Measurements from ENCODE around the gene IRAK4. TPM values are rescaled to one million over a fixed set of nuclear protein-coding genes. Genes with fewer than 3 reads are reported as not detected.

The IRAK4 gene
- total RNA-seq, 1 donor from 2014 or later = 18.4 TPM

- Histone ChIP-seq H3K27me3 (no peaks in the 10 kb centered on the region), H3K4me1 (peaks cover 28% of the 10 kb centered on the region), H3K9me3 (no peaks in the 10 kb centered on the region), H3K4me3 (peak overlapping the region; percentile 81), H3K27ac (peak overlapping the region; percentile 91), H3K36me3 (no peaks in the 10 kb centered on the region)
- TF ChIP-seq CTCF (IDR thresholded peaks at IDR 0.05) = no peak
- intact Hi-C loops (cut with DNase I) = no loop called here
- ATAC-seq (peak; percentile 37), DNase-seq (peak; percentile 66)
Measured at GRCh38 chr12:43758247-43758727, 464 bp upstream of the IRAK4 start.

- no peak for DNase-seq
- Histone ChIP-seq H3K4me1 (peaks cover 28% of the 10 kb centered on the region), H3K9me3 (no peaks in the 10 kb centered on the region), H3K27ac (no peak overlapping the region), H3K36me3 (no peaks in the 10 kb centered on the region), H3K4me3 (peak overlapping the region; percentile 81), H3K27me3 (no peaks in the 10 kb centered on the region)
- intact Hi-C loops (cut with DNase I) = no loop called here
- ATAC-seq = no peak
- no peak for TF ChIP-seq CTCF (IDR thresholded peaks at IDR 0.05)
Measured at GRCh38 chr12:43760396-43760795, 1.6 kb downstream of the IRAK4 start.

DNA sequence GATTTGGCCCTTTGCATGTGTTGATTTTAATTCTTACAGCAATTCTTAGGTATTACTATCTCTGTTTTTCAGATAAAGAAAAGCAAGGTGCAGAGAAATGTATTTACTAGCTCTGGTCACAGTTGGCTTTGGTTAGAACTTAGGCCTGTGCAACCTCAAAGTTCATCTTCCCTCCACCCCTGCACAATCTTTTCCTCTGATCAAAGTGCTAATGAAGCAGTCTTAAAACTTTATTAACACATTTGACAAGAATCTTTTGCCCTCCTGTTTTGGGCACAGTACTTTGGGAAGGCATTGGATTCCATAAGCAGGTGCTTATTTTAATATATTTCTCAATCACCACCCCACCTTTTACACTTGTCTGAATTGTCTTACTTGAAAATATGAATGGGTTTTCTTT lies 2.7 kb downstream of the IRAK4 start:
- Histone ChIP-seq H3K27me3 (no peaks in the 10 kb centered on the region), H3K4me1 (peaks cover 28% of the 10 kb centered on the region), H3K36me3 (no peaks in the 10 kb centered on the region), H3K9me3 (no peaks in the 10 kb centered on the region), H3K4me3 (no peak overlapping the region), H3K27ac (no peak overlapping the region)
- DNase-seq (no peak), ATAC-seq (no peak)
- intact Hi-C loops (cut with DNase I) = no loop called here
- TF ChIP-seq CTCF (IDR thresholded peaks at IDR 0.05) = no peak

GRCh38 chr12:43762596-43762995 lies 3.8 kb downstream of the IRAK4 start:
- no peaks in the 10 kb centered on the region for H3K9me3 ChIP-seq
- H3K4me1 ChIP-seq = peaks cover 23% of the 10 kb centered on the region
- H3K27me3 ChIP-seq = no peaks in the 10 kb centered on the region
- no peak overlapping the region for H3K4me3 ChIP-seq
- DNase-seq (no peak), ATAC-seq (no peak)
- no peak for TF ChIP-seq CTCF (IDR thresholded peaks at IDR 0.05)
- no peaks in the 10 kb centered on the region for H3K36me3 ChIP-seq
- intact Hi-C loops (cut with DNase I) = no loop called here
- H3K27ac ChIP-seq = no peak overlapping the region

DNA sequence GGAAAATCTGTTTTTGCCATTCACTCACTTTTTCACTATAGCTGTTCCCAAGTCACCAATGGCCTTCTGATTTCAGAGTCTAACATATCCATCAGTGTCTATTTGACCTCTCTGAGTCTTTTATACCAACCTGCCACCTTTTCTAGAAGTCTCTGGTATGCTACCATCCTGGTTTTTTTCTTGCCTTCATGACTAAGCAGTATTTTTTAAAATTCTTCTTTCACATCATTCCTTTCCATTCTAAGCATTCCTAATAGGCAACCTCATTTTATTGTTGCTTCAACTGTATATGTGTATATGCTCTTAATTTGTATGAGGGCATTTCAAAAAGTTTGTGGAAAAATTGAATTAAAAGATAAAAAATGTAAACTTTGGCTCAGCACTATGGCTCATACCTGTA lies 5.0 kb downstream of the IRAK4 start:
- ATAC-seq (no peak), DNase-seq (no peak)
- Histone ChIP-seq H3K4me1 (peaks cover 18% of the 10 kb centered on the region), H3K27me3 (no peaks in the 10 kb centered on the region), H3K4me3 (no peak overlapping the region), H3K9me3 (no peaks in the 10 kb centered on the region), H3K36me3 (peaks cover 8% of the 10 kb centered on the region), H3K27ac (no peak overlapping the region)
- no peak for TF ChIP-seq CTCF (IDR thresholded peaks at IDR 0.05)
- intact Hi-C loops (cut with DNase I) = no loop called here

DNA sequence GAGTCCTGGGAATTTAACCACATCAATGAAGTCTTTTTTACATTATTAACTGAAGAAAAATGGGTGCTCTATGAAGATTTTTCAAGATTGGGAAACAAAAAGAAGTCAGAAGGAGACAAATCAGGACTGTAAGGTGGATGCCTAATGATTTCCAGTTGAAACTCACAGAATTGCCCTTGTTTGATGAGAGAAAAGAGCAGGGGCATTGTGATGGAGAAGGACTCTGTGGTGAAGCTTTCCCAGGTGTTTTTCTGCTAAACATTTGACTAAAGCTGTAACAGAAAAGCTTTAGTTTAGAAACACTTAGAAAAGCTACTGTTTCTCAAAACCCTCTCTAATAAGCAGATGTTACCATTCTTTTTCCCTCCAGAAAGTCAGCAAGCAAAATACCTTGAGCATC lies 5.8 kb downstream of the IRAK4 start:
- Histone ChIP-seq H3K27ac (no peak overlapping the region), H3K27me3 (no peaks in the 10 kb centered on the region), H3K36me3 (peaks cover 15% of the 10 kb centered on the region), H3K4me3 (no peak overlapping the region), H3K4me1 (peaks cover 18% of the 10 kb centered on the region), H3K9me3 (no peaks in the 10 kb centered on the region)
- no peak for TF ChIP-seq CTCF (IDR thresholded peaks at IDR 0.05)
- intact Hi-C loops (cut with DNase I) = no loop called here
- no peak for ATAC-seq
- no peak for DNase-seq
